AML-193 (cell line): ENCODE results near the gene CHST12.
A peak's percentile ranks its signal among the peaks of the same experiment; 100 is the strongest.
"Not testable (repeated sequence)": the region's sequence is repeated elsewhere in the genome, so short reads cannot be mapped to it uniquely, and the experiment has no call there.

Source experiments
- DNase-seq, 2 experiments: peaks; one replicate each; lab custom pipeline; 2025; lab: John Stamatoyannopoulos, UW

Gene CHST12

DNA sequence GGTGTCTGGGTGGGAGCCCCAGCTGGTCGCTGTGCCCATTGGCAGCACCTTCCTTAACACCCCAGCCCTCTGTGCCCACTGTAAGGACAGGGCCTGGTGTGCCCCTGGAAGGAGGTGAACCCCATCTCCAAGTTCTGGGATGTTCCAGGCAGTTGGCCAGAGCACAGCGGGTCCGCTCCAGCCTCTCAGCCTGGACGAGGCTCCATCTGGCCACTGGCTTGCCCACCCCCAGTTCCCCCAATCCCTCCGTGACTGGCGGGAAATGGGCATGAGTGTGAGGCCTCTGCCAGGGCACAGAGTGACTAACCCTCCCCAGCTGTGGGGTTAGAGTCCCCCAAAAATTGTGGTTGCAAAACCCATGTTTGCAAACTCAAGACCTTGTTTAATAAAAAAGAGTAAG, 57.2 kb downstream of the CHST12 start:
- DNase-seq, result no peak

DNA sequence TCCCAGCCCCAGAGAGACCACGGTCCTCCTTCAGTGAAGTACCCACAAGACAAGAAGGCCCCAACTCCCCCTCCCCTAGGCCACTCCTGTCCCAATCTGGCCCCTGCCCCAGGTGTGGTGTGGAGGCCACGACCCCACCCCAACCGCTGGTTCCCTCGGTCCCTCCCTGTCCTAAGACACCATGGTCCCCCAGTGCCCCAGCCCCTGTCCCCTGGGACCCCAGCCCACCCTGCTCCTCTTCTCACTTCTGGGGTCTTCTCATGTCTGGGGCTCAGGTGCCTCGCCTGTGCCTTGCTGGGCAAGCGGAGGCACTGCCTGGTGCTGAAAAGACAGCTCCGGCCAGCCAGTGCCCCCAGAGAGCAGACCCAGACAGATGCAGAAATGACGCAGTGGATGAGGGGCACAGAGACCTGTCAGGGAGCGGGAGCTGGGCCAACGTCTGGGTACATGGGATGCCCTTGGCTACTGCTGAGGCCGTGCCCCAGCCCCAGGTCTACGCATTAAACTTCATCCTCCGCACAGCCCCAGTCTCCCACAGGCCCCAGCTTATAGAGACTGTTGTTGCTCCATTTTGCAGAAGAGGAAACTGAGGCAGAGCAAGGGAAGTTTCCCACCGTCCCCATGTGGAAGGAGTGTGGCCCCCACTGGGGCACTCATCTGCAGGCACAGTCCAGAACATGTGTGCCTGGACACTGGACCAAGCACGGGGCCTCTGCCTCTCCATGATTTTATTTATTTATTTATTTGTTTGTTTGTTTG, 58.0 kb downstream of the CHST12 start:
- no peak for DNase-seq

DNA sequence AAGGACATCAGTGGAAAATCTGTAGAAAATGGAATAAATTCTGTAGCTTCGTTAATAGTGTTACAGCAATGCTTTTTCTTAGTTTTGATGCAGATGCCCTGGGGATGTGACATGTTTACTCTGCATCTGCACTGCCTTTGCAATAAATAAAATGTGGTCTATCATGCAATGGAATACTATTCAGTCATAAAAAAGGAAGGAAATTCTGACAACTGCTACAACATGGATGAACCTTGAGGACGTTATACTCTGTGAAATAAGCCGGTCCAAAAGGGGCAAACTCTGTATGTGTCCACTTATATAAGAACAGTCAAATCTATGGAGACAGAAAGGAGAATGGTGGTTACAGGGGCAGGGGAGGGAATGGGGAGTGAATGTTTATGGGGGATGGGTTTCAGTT, 59.3 kb downstream of the CHST12 start:
- no peak for DNase-seq

DNA sequence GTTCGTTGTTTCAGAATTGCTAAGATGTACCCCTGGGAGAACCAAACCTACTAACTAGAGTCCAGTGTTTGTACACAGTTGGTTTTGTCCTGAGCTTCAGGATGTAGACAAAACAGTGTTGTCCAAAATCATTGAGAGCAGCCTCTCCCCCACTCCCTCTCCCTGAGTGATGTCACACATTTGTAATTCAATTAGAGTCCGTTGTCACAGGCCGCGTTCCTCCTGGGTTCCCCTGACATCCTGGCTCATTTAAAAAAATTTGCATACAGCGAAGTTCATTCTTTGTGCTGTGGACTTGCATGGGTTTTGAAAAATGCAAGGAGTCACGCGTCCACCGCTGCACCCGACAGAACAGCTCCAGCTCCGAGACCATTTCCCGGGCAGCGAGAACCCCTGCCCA, 62.5 kb downstream of the CHST12 start:
- DNase-seq, result no peak

DNA sequence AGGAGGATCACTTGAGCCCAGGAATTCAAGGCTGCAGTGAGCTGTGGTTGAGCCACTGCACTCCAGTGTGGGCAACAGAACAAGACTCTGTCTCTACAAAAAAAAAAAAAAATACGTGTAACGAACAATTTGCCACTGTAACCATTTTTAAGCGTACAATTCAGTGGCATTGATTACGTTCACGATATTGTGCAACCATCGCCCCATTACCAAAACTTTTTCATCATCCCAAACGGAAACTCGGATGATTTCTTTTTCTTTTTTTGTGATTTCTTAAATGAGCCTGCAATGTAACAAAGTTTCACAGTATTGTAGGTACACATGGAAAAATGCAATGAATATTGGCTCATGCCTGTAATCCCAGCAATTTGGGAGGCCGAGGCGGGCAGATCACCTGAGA, 63.3 kb downstream of the CHST12 start:
- DNase-seq, result no peak

- DNase-seq, result no peak
Measured at GRCh38 chr7:2468227-2468626, 64.8 kb downstream of the CHST12 start.

DNA sequence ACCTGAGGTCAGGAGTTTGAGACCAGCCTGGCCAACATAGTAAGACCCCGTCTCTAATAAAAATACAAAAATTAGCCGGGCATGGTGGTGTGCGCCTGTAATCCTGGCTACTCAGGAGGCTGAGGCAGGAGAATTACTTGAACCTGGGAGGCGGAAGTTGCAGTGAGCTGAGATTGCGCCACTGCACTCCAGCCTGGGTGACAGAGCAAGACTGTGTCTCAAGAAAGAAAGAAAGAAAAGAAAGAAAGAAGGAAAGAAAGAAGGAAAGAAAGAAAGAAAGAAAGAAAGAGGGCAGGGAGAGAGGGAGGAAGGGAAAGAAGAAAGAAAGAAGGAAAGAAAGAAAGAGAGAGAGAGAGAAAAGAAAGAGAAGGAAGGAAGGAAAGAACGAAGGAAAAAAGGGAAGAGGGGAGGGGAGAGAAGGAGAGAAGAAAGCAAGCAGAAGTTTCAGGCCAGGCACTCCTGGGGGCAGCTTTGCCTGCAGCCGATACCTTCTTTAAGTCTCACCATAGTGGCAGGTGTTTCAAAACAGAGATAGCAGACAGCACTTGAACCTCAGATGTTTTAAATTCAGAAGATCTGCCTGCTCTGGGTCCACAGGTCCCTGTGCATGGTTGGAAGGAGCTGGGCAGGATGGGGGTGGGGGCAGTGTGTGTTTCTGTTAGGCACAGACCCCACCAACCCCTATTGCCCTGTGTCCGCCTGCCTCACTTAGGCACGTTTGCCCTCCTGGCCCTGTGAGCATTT, 66.2 kb downstream of the CHST12 start:
- DNase-seq, result not testable (repeated sequence)

- DNase-seq, result no peak
Measured at GRCh38 chr7:2470204-2471021, 67.0 kb downstream of the CHST12 start.

DNA sequence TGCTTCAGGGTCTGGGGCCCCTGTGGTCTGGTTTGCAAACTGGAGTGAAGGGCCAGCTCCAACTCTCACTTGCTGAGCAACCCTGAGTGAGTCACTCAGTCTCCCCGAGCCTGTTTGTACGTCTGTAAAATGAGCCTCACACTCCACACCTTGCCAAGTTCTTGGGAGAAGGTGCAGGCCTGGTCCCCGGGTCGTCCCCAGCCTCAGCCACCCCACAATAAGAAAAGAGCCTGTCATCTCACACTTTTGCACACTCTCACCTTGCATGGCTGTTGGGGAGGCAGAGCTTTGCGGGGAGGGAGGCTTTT, 67.6 kb downstream of the CHST12 start:
- no peak for DNase-seq

DNA sequence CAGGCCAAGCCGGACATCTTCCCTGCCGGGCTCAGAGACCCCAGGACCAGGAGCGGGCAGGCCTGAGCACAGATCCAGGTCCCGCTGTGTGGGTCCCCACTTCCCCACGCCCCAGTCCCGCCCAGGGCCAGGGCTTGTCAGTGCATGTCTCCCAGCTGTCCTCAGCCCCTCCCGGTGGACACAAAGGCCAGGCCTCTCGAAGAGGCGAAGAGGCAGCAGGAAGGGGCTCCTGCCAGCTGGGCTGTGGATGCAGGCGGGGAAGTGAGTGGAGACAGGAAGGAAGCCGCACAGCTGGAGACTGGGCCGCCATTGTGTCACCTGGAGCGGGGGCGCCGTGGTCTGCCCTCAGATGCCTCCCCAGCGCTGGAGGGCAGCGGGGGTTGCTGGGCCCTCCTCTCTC, 68.0 kb downstream of the CHST12 start:
- no peak for DNase-seq

DNA sequence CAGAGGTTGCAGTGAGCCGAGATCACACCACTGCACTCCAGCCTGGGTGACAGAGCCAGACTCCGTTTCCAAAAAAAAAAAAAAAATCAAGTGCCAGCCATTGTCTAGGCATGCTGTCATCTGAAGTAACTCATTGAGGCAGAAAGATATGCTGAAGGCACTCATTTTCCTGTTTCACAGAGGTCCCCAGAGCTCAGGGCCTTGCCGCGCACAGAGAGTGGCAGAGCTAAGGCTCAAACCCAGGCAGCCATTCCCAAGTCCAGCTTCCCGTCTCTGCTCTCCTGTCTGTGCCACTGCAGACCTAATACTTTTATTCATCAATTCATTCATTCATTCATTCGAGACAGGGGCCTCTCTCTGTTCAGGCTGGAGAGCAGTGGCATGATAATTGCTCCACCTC, 69.3 kb downstream of the CHST12 start:
- no peak for DNase-seq

- DNase-seq, result no peak
Measured at GRCh38 chr7:2473496-2474180, 70.2 kb downstream of the CHST12 start.

DNA sequence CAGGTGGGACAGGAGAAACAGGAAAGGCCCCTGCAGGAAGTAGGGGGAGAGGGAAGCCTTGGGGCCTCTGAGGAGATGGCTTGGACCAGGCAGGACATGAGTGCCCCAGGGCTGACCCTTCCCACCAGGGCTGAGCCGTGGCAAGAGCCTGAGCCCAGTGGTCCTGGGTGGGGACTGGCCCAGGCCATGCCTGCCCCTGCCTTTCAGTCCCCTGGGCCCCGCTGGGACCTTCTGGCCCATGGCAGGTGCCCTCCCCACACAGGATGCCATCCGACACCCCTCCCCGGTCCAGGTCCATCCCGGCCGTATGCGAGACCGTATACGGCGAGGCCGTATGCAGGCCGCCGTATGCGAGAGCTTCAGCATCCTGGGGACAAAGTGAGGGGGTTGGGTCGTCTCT, 70.8 kb downstream of the CHST12 start:
- DNase-seq, result no peak

- DNase-seq, result no peak
Measured at GRCh38 chr7:2474813-2475677, 71.6 kb downstream of the CHST12 start.

DNA sequence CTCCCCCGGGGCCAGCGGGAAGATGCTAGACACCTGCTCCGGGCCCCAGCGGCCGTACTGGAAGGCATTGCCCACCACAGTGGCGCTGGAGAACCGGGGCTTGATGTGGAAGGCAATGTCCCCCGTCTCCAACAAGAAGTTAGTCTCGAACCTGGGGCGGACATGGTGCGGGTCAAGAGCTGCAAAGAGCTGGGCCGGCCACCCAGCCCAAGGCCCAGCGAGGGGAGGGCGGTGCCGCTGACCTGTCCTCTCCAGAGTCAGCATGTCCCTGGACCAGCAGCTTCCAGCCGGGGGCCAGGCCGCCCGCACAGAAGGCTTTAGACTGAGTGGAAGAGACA, 72.2 kb downstream of the CHST12 start:
- DNase-seq, result no peak

GRCh38 chr7:2476298-2476697, 72.9 kb downstream of the CHST12 start, which contains the start of gene GRIFIN:
Gene GRIFIN (minus strand): TSS chr7:2476398. CDS start chr7:2476383, 15 bp downstream.
- no peak for DNase-seq

DNA sequence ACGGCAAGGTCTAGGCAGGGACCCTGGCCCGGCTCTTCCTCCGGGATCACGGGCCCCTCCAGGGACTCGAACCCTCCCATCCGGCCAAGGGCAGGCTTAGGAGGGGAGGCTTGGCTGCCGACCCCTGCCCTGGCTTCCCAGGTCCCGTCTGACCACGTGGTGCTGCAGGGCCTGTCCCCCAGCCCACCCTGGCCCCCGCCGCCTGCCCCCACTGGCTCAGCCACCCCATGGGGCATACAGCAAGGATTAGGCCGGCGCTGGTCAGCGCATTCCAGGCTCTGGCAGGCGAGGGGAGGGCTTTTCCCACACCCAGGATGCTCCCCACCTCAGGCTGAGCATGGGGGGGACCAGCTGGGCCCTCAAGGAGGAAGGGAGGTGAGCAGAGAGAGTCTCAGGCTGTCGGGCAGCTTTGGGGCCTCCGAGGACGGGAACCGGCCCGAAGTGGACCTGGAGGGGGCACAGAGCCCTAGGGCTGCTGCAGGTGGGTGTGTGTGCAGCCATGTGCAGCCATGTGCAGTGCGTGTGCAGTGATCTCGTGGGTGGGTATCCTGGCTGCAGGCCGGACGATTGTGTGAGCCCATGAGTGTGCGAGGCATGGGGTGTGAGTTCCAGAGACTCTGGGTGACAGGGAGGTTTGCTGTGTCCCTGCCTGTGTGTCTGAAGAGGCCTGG, 73.5 kb downstream of the CHST12 start:
- DNase-seq, result no peak

GRCh38 chr7:2477447-2478398, 74.3 kb downstream of the CHST12 start:
- peak; percentile 60 to 67 for DNase-seq

GRCh38 chr7:2478399-2478785, 75.0 kb downstream of the CHST12 start:
- no peak for DNase-seq

GRCh38 chr7:2478800-2479199, 75.4 kb downstream of the CHST12 start:
- no peak for DNase-seq
